Neural cell (in vitro differentiated cells): ENCODE data around the gene PTPN13. TPM values are rescaled to one million over a fixed set of nuclear protein-coding genes. Genes with fewer than 3 reads are reported as not detected.

ENCODE experiments used
- H2AFZ ChIP-seq: fragments of 200-600, 300-800 bp; sonication (generic), shearing (Covaris generic); 2 replicates; pipeline ENCODE4 v1.6.0; 2014; ENCODE audit warnings: low read depth, mild to moderate bottlenecking, antibody characterized with exemption, low read length, moderate library complexity
- H3F3A ChIP-seq: fragments of 200-600 bp; shearing (Covaris generic); 2 replicates; pipeline ENCODE4 v1.6.1; 2016; ENCODE audit warnings: mild to moderate bottlenecking, moderate library complexity, mixed read lengths, antibody characterized with exemption, low read length; ENCODE audit not compliant: insufficient read depth, poor library complexity, severe bottlenecking
- H3K27ac ChIP-seq: fragments of 200-600, 300-800 bp; sonication (generic), shearing (Covaris generic); 2 replicates; pipeline ENCODE4 v1.5.1; 2014; ENCODE audit warnings: mild to moderate bottlenecking, low read length, moderate library complexity
- H3K27me3 ChIP-seq: fragments of 300-800, 200-600 bp; sonication (generic), shearing (Covaris generic); 2 replicates; pipeline ENCODE4 v1.6.0; 2014; ENCODE audit warnings: mild to moderate bottlenecking, low read depth, low read length, moderate library complexity; ENCODE audit not compliant: insufficient read depth
- H3K36me3 ChIP-seq: fragments of 300-800, 200-600 bp; sonication (generic), shearing (Covaris generic); 2 replicates; pipeline ENCODE4 v1.5.1; 2014; ENCODE audit warnings: mild to moderate bottlenecking, antibody characterized with exemption, low read length, moderate library complexity; ENCODE audit not compliant: insufficient read depth
- H3K4me2 ChIP-seq: fragments of 300-800, 200-600 bp; sonication (generic), shearing (Covaris generic); 2 replicates; pipeline ENCODE4 v1.6.0; 2014; ENCODE audit warnings: mild to moderate bottlenecking, low read length
- H3K4me3 ChIP-seq: fragments of 300-800, 200-600 bp; sonication (generic), shearing (Covaris generic); 2 replicates; pipeline ENCODE4 v1.5.1; 2014; ENCODE audit warnings: mild to moderate bottlenecking, low read length, moderate library complexity
- H3K79me2 ChIP-seq: fragments of 200-600 bp; shearing (Covaris generic); replicated peaks from 2 replicates; pipeline ENCODE4 v1.6.0; 2014; ENCODE audit warnings: mild to moderate bottlenecking, low read length, moderate library complexity; ENCODE audit not compliant: insufficient read depth
- H3K9ac ChIP-seq: fragments of 300-800, 200-600 bp; sonication (generic), shearing (Covaris generic); 2 replicates; pipeline ENCODE4 v1.6.1; 2016; ENCODE audit warnings: mild to moderate bottlenecking, low read length, mixed read lengths
- H3K9me2 ChIP-seq: fragments of 200-600 bp; shearing (Covaris generic); 2 replicates; pipeline ENCODE4 v1.6.1; 2016; ENCODE audit warnings: mild to moderate bottlenecking, low read length, mixed read lengths; ENCODE audit not compliant: insufficient read depth
- H3K9me3 ChIP-seq: fragments of 200-600, 300-800 bp; sonication (generic), shearing (Covaris generic); 2 replicates; pipeline ENCODE4 v1.6.1; 2016; ENCODE audit warnings: mild to moderate bottlenecking, mixed run types, low read length, moderate library complexity, mixed read lengths
- H4K20me1 ChIP-seq: fragments of 200-600 bp; shearing (Covaris generic); 2 replicates; pipeline ENCODE4 v1.6.1; 2016; ENCODE audit warnings: mild to moderate bottlenecking, mixed run types; ENCODE audit not compliant: insufficient read depth
- EP300 ChIP-seq: fragments of 450-650 bp; conservative IDR thresholded peaks from 2 replicates; pipeline ENCODE4 v1.6.1; 2014; ENCODE audit warnings: antibody characterized with exemption, mild to moderate bottlenecking, moderate library complexity; ENCODE audit not compliant: poor library complexity, severe bottlenecking
- EZH2 ChIP-seq: fragments of 200-600, 300-800 bp; shearing (Covaris generic), sonication (generic); IDR thresholded peaks from 2 replicates; pipeline ENCODE4 v1.6.1; 2014; ENCODE audit warnings: antibody characterized with exemption, low read length, borderline replicate concordance, mild to moderate bottlenecking; ENCODE audit not compliant: insufficient read depth, poor library complexity, severe bottlenecking
- MXI1 ChIP-seq: fragments of 450-650 bp; conservative IDR thresholded peaks from 2 replicates; pipeline ENCODE4 v1.6.1; 2014; ENCODE audit warnings: antibody characterized with exemption, mild to moderate bottlenecking; ENCODE audit not compliant: poor library complexity, severe bottlenecking
- POLR2AphosphoS5 ChIP-seq: IDR thresholded peaks from 2 replicates; pipeline ENCODE4 v1.6.1; 2012
- RAD21 ChIP-seq: fragments of 450-650 bp; conservative IDR thresholded peaks from 2 replicates; pipeline ENCODE4 v1.6.1; 2014; ENCODE audit warnings: antibody characterized with exemption, mild to moderate bottlenecking, moderate library complexity
- SMC3 ChIP-seq: fragments of 450-650 bp; conservative IDR thresholded peaks from 2 replicates; pipeline ENCODE4 v1.6.1; 2014; ENCODE audit warnings: antibody characterized with exemption, mild to moderate bottlenecking, moderate library complexity; ENCODE audit not compliant: poor library complexity
- TAF1 ChIP-seq: IDR thresholded peaks from 2 replicates; pipeline ENCODE4 v1.6.1; 2012; ENCODE audit warnings: low read depth
- polyA plus RNA-seq: library from polyadenylated mRNA; depleted of rRNA; stranded (reverse); fragments of >200 nt; gene quantifications from 2 replicates; pipeline ENCODE4 v1.2.3, GENCODE V29; 2014
- TF ChIP-seq, protein P1 (sequence below): IDR thresholded peaks from 2 replicates; pipeline ENCODE4 v1.6.1; 2012; ENCODE audit warnings: borderline replicate concordance
- TF ChIP-seq, protein P2 (sequence below): fragments of 450-650 bp; IDR thresholded peaks from 2 replicates; pipeline ENCODE4 v1.5.1; 2014; ENCODE audit warnings: antibody characterized with exemption, mild to moderate bottlenecking, moderate library complexity; ENCODE audit not compliant: poor library complexity, severe bottlenecking

Gene PTPN13
- polyA plus RNA-seq, 1 donor from 2014 or later, result 4.7 TPM

DNA sequence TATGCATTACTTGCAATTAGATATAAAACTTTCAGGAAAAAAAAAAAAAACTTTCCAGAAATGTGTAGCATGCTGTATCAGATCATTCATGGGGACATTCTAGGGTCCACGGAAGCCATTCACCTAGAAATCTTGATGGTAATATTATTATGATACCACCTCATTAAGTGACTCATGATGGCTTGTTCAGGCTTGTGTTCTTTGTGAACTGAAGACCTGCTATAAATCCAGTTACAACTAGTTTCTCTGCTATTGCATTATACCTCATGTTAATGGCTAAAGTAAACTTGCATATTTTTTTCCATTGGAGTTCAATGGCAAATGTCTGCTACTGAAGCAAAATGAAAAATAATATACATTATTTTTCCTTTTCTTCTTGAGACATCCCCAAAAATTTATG is 35.3 kb upstream of the PTPN13 start:
- no peak overlapping the region for H3K4me3 ChIP-seq
- no peaks in the 10 kb centered on the region for H3K9me2 ChIP-seq
- H3K27me3 ChIP-seq, result no peaks in the 10 kb centered on the region
- no peaks in the 10 kb centered on the region for H3F3A ChIP-seq
- no peaks in the 10 kb centered on the region for H3K9me3 ChIP-seq
- H3K27ac ChIP-seq, result no peak overlapping the region
- TF ChIP-seq TAF1 (no peak), EZH2 (no peak)
- H4K20me1 ChIP-seq, result no peaks in the 10 kb centered on the region
- no peak overlapping the region for H3K9ac ChIP-seq
- no peak overlapping the region for H3K4me2 ChIP-seq
- no peak overlapping the region for H2AFZ ChIP-seq
- no peaks in the 10 kb centered on the region for H3K79me2 ChIP-seq
- H3K36me3 ChIP-seq, result no peaks in the 10 kb centered on the region

DNA sequence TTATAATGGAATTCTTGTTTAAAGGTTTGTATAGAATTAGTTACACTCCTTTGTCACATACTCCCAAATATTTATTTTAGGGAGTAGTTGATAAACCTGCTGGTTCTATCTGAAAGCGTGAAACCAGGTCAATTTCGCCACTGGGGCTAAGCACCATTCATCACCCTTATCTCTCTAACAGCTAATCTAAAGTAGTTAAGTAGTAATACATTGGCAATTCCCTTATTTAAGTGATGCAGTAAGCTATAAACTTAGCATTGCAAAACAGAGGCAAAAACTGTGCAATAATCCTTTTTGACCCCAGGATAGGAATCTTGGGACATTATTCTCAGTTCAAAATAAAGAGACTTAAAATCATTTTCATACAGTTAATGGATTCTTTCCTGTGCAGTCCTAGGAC is 33.7 kb upstream of the PTPN13 start:
- Histone ChIP-seq H2AFZ (no peak overlapping the region), H3F3A (no peaks in the 10 kb centered on the region), H4K20me1 (no peaks in the 10 kb centered on the region), H3K9me3 (no peaks in the 10 kb centered on the region), H3K27ac (no peak overlapping the region), H3K9me2 (no peaks in the 10 kb centered on the region), H3K4me2 (no peak overlapping the region), H3K4me3 (no peak overlapping the region), H3K27me3 (no peaks in the 10 kb centered on the region), H3K9ac (no peak overlapping the region), H3K79me2 (no peaks in the 10 kb centered on the region), H3K36me3 (no peaks in the 10 kb centered on the region)
- no peak for TF ChIP-seq TAF1
- no peak for TF ChIP-seq POLR2AphosphoS5
- TF ChIP-seq EZH2, result no peak
- TF ChIP-seq RAD21, result no peak

DNA sequence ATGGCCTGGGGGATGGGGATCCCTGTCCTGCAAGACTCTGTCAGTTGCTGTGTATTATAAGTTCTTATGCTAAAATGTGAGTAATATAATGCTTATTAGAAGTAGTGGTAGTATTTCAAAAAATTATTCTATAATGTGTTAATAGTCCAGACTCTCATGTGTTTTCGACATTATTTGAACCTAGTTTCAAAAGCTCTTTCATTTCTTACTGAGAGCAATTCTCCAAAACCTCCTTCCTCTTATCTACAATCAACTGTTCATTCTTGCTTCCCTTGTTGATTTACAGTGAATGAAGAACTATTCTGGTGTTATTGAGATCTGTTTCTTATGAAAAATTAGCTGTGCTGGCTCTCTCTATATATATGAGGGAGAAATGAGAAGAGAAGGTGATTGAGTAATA is 32.9 kb upstream of the PTPN13 start:
- no peaks in the 10 kb centered on the region for H3K79me2 ChIP-seq
- no peaks in the 10 kb centered on the region for H3K9me3 ChIP-seq

More for the DNA sequence above, 32.9 kb upstream of the PTPN13 start:
- H3K9me2 ChIP-seq, result no peaks in the 10 kb centered on the region
- no peak overlapping the region for H3K4me2 ChIP-seq
- H3K4me3 ChIP-seq, result no peak overlapping the region
- no peaks in the 10 kb centered on the region for H3K36me3 ChIP-seq
- H3F3A ChIP-seq, result no peaks in the 10 kb centered on the region
- H3K9ac ChIP-seq, result no peak overlapping the region
- H4K20me1 ChIP-seq, result no peaks in the 10 kb centered on the region
- no peaks in the 10 kb centered on the region for H3K27me3 ChIP-seq
- TF ChIP-seq POLR2AphosphoS5 (no peak), SMC3 (no peak), EP300 (no peak), EZH2 (no peak), RAD21 (no peak), MXI1 (no peak), TAF1 (no peak)
- TF ChIP-seq, protein P1, sequence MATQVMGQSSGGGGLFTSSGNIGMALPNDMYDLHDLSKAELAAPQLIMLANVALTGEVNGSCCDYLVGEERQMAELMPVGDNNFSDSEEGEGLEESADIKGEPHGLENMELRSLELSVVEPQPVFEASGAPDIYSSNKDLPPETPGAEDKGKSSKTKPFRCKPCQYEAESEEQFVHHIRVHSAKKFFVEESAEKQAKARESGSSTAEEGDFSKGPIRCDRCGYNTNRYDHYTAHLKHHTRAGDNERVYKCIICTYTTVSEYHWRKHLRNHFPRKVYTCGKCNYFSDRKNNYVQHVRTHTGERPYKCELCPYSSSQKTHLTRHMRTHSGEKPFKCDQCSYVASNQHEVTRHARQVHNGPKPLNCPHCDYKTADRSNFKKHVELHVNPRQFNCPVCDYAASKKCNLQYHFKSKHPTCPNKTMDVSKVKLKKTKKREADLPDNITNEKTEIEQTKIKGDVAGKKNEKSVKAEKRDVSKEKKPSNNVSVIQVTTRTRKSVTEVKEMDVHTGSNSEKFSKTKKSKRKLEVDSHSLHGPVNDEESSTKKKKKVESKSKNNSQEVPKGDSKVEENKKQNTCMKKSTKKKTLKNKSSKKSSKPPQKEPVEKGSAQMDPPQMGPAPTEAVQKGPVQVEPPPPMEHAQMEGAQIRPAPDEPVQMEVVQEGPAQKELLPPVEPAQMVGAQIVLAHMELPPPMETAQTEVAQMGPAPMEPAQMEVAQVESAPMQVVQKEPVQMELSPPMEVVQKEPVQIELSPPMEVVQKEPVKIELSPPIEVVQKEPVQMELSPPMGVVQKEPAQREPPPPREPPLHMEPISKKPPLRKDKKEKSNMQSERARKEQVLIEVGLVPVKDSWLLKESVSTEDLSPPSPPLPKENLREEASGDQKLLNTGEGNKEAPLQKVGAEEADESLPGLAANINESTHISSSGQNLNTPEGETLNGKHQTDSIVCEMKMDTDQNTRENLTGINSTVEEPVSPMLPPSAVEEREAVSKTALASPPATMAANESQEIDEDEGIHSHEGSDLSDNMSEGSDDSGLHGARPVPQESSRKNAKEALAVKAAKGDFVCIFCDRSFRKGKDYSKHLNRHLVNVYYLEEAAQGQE, result no peak
- TF ChIP-seq, protein P2, sequence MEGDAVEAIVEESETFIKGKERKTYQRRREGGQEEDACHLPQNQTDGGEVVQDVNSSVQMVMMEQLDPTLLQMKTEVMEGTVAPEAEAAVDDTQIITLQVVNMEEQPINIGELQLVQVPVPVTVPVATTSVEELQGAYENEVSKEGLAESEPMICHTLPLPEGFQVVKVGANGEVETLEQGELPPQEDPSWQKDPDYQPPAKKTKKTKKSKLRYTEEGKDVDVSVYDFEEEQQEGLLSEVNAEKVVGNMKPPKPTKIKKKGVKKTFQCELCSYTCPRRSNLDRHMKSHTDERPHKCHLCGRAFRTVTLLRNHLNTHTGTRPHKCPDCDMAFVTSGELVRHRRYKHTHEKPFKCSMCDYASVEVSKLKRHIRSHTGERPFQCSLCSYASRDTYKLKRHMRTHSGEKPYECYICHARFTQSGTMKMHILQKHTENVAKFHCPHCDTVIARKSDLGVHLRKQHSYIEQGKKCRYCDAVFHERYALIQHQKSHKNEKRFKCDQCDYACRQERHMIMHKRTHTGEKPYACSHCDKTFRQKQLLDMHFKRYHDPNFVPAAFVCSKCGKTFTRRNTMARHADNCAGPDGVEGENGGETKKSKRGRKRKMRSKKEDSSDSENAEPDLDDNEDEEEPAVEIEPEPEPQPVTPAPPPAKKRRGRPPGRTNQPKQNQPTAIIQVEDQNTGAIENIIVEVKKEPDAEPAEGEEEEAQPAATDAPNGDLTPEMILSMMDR, result no peak
- H3K27ac ChIP-seq, result no peak overlapping the region
- H2AFZ ChIP-seq, result no peak overlapping the region
